ENCODE measurements around the gene COQ10A.

DNA sequence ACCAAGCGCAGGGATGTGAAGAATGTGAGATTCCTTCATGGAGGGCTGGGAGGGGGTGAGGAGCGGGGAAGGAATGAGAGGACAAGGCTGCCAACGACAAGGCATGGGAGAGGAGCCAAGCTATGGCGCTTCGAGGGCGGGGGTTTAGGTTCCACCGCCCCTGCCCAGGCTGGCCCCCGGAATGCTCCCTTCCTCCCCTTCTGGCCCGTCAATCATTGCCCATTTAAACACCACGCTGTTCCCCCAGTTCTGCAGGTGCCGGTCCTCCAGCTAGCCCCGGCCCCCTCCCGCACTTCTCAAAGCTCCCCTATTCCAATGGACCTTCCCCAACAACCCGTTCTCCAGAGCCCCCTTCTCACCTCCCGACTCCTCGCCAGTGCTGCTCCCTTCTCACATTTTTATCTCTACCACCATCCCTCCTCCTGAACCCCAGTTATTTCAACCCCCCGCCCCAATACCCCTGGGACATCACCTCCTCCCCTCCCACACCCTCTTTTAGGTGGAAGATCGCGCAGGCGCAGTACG lies 45.4 kb upstream of the COQ10A start:
- TF ChIP-seq EZH2 (IDR thresholded peaks at IDR 0.05; ENCODE audit: insufficient read depth, poor library complexity, severe bottlenecking) (no peak), EZH2phosphoT487 (IDR thresholded peaks at IDR 0.05; ENCODE audit: insufficient read depth, low read depth) (no peak)
